ENCODE data around the gene VRTN. TPM values are rescaled to one million over a fixed set of nuclear protein-coding genes. Genes with fewer than 3 reads are reported as not detected.

Gene VRTN
- total and polyA plus RNA-seq, 2 of the 8 experiments (the other 6 are each of a cell fraction or from before 2014, with no cell fraction given), result 133 to 148 TPM

- Histone ChIP-seq H3K9ac (replicated peaks in 1 of 4; ENCODE audit: extremely low read depth in 1 of 4, low read depth in 3 of 4, low read length in 3 of 4) (no peak overlapping the region), H3K4me2 (ENCODE audit: insufficient read depth in 1 of 2, low read depth in 2 of 2, low read length in 2 of 2) (no peak overlapping the region), H2BK15ac (ENCODE audit: low read length) (no peak overlapping the region), H3K56ac (replicated peaks; ENCODE audit: insufficient read length, low read depth, low read length) (no peak overlapping the region), H3K36me3 (ENCODE audit: control insufficient read depth in 2 of 4, insufficient read depth in 4 of 4, low read length in 3 of 4) (no peaks in the 10 kb centered on the region), H2BK5ac (ENCODE audit: low read depth, low read length) (no peak overlapping the region), H3K18ac (ENCODE audit: extremely low read depth, low read length) (no peak overlapping the region), H2AFZ (ENCODE audit: low read length) (no peak overlapping the region), H3K4ac (replicated peaks; ENCODE audit: insufficient read length, low read depth, low read length) (no peak overlapping the region), H3K14ac (ENCODE audit: insufficient read length) (no peak overlapping the region), H3K27me3 (replicated peaks in 1 of 4; ENCODE audit: control insufficient read depth in 3 of 4, extremely low read depth in 1 of 4, insufficient read depth in 3 of 4, low read length in 3 of 4) (no peaks in the 10 kb centered on the region), H2BK20ac (ENCODE audit: low read length) (no peak overlapping the region; the same call in 1 of the 2 replicates), H3K27ac (ENCODE audit: low read depth, low read length) (no peak overlapping the region), H4K20me1 (replicated peaks in 1 of 2; ENCODE audit: control insufficient read depth in 1 of 2, insufficient read depth in 2 of 2, low read length in 2 of 2) (no peaks in the 10 kb centered on the region), H3K79me2 (ENCODE audit: control insufficient read depth in 1 of 2, insufficient read depth in 2 of 2, low read length in 2 of 2) (no peaks in the 10 kb centered on the region), H3K79me1 (ENCODE audit: low read depth, low read length) (no peaks in the 10 kb centered on the region), H4K91ac (replicated peaks; ENCODE audit: insufficient read length, low read length) (no peak overlapping the region), H2AK5ac (ENCODE audit: low read depth, low read length) (no peak overlapping the region), H4K8ac (ENCODE audit: extremely low read depth, insufficient read depth, low read length) (no peak overlapping the region; the same call in 1 of the 2 replicates), H3K4me1 (replicated peaks in 1 of 4; ENCODE audit: control insufficient read depth in 3 of 4, insufficient read depth in 4 of 4, low read length in 3 of 4) (peaks cover under 1 to 4% (median 4%) of the 10 kb centered on the region in 4 experiments; a peak in 5 of 7 replicates), H4K5ac (ENCODE audit: insufficient read length, low read depth, low read length) (no peak overlapping the region), H3K23ac (ENCODE audit: insufficient read length) (no peak overlapping the region), H2BK120ac (replicated peaks; ENCODE audit: low read depth, low read length) (no peak overlapping the region), H3K4me3 (ENCODE audit: extremely low read depth in 1 of 4, insufficient read depth in 2 of 4, low read depth in 3 of 4, low read length in 4 of 4) (no peak overlapping the region), H2BK12ac (ENCODE audit: low read depth, low read length) (no peak overlapping the region), H3K23me2 (ENCODE audit: low read depth, low read length) (no peaks in the 10 kb centered on the region; the same call in 1 of the 2 replicates), H3K9me3 (ENCODE audit: insufficient read depth in 2 of 2, low read depth in 1 of 2, low read length in 1 of 2) (no peaks in the 10 kb centered on the region)
- no peak for TF ChIP-seq ZNF274 (IDR thresholded peaks at IDR 0.05; ENCODE audit: borderline replicate concordance, extremely low read depth, low read length)
- TF ChIP-seq MAX (IDR thresholded peaks at IDR 0.05), result no peak
- no peak for TF ChIP-seq RFX5 (IDR thresholded peaks at IDR 0.05; ENCODE audit: borderline replicate concordance, low read depth, low read length)
- no peak for TF ChIP-seq USF2 (IDR thresholded peaks at IDR 0.05; ENCODE audit: low read length)
- no peak for TF ChIP-seq SRF (IDR thresholded peaks at IDR 0.05; ENCODE audit: low read depth, low read length)
- no peak for TF ChIP-seq ATF2 (IDR thresholded peaks at IDR 0.05; ENCODE audit: low read length)
- 88% methylated on average over 5 of the region's 5 CpGs; no CpG with 5 or more reads in 1 of the 2 experiments for WGBS, 2 experiments (ENCODE audit: extremely low coverage in 1 of 2, insufficient coverage in 1 of 2, insufficient read length in 1 of 2, insufficient replicate concordance in 2 of 2, low coverage in 1 of 2, low lambda C conversion rate in 2 of 2, missing lambda C conversion rate in 1 of 2)
- CTCF ChIA-PET (ENCODE audit: partially characterized antibody), result interaction anchor here (1.1 to 2.0 kb wide), 4 partner anchors 21 to 52 kb away, joined by 3 to 6 read pairs (median 4); no protein-coding TSS in a partner anchor
- POLR2A ChIA-PET (ENCODE audit: partially characterized antibody), result no interaction called here
- FAIRE-seq, result no peak
- no peak for DNase-seq (ENCODE audit: low read depth in 1 of 2, low spot score in 2 of 2)
Measured at GRCh38 chr14:74407801-74408154, 59.5 kb downstream of the VRTN start.
